Measurements from ENCODE around the gene TFEC. TPM values are rescaled to one million over a fixed set of nuclear protein-coding genes. Genes with fewer than 3 reads are reported as not detected.

Gene TFEC
- total RNA-seq, 1 experiment from 2014 or later, result not detected

- no peak overlapping the region for H3K18ac ChIP-seq (ENCODE audit: insufficient read length, low read depth, low read length)
- H2BK15ac ChIP-seq (ENCODE audit: low read depth, low read length), result no peak overlapping the region
- no peak overlapping the region for H3T11ph ChIP-seq (ENCODE audit: low read length)
- no peaks in the 10 kb centered on the region for H3K23me2 ChIP-seq (ENCODE audit: insufficient read length, low read depth, low read length, poor library complexity, severe bottlenecking)
- no peak overlapping the region for H3K4ac ChIP-seq (ENCODE audit: low read depth, low read length)
- no peak overlapping the region for H4K8ac ChIP-seq (replicated peaks; ENCODE audit: insufficient read length, low read depth, low read length)
- H2AK5ac ChIP-seq (ENCODE audit: insufficient read length, low read length), result no peak overlapping the region
- no peaks in the 10 kb centered on the region for H3K9me3 ChIP-seq (ENCODE audit: control insufficient read depth, low read depth, low read length)
- Mint-ChIP-seq H3K27me3 (ENCODE audit: low read depth) (no peaks in the 10 kb centered on the region), H3K27ac (no peak overlapping the region), H3K9me3 (no peaks in the 10 kb centered on the region), H3K36me3 (ENCODE audit: insufficient read depth in 1 of 3, low read depth in 3 of 3) (no peaks in the 10 kb centered on the region), H3K4me3 (no peak overlapping the region), H3K4me1 (no peaks in the 10 kb centered on the region)
- TF ChIP-seq, protein P1, sequence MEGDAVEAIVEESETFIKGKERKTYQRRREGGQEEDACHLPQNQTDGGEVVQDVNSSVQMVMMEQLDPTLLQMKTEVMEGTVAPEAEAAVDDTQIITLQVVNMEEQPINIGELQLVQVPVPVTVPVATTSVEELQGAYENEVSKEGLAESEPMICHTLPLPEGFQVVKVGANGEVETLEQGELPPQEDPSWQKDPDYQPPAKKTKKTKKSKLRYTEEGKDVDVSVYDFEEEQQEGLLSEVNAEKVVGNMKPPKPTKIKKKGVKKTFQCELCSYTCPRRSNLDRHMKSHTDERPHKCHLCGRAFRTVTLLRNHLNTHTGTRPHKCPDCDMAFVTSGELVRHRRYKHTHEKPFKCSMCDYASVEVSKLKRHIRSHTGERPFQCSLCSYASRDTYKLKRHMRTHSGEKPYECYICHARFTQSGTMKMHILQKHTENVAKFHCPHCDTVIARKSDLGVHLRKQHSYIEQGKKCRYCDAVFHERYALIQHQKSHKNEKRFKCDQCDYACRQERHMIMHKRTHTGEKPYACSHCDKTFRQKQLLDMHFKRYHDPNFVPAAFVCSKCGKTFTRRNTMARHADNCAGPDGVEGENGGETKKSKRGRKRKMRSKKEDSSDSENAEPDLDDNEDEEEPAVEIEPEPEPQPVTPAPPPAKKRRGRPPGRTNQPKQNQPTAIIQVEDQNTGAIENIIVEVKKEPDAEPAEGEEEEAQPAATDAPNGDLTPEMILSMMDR (conservative IDR thresholded peaks at IDR 0.05), result no peak
- no peak overlapping the region for H3K27ac ChIP-seq (ENCODE audit: insufficient read length, low read depth, low read length)
- no peaks in the 10 kb centered on the region for H3K27me3 ChIP-seq (ENCODE audit: insufficient read depth, low read length)
- no peaks in the 10 kb centered on the region for H4K20me1 ChIP-seq (ENCODE audit: control insufficient read depth, insufficient read depth, insufficient read length)
- H3K4me1 ChIP-seq (ENCODE audit: insufficient read depth, low read length), result no peaks in the 10 kb centered on the region
- no peak overlapping the region for H3K23ac ChIP-seq (ENCODE audit: insufficient read length, low read depth, low read length)
- no peak overlapping the region for H4K5ac ChIP-seq (ENCODE audit: insufficient read length, low read depth, low read length)
- DNase-seq, result no peak
- H2BK120ac ChIP-seq (ENCODE audit: low read depth, low read length, poor library complexity, severe bottlenecking), result no peak overlapping the region
- H2BK20ac ChIP-seq (ENCODE audit: low read depth, low read length, poor library complexity, severe bottlenecking), result no peak overlapping the region
- no peak overlapping the region for H3K4me2 ChIP-seq (ENCODE audit: insufficient read depth, insufficient read length, low read length)
- no peak overlapping the region for H2AFZ ChIP-seq (ENCODE audit: low read length)
- no peak overlapping the region for H3K14ac ChIP-seq (ENCODE audit: insufficient read depth, low read length)
- H2BK5ac ChIP-seq (ENCODE audit: insufficient read length, low read length), result no peak overlapping the region
- H3K79me1 ChIP-seq (ENCODE audit: insufficient read depth, low read depth, low read length, poor library complexity, severe bottlenecking), result no peaks in the 10 kb centered on the region
- no CpG with 5 or more reads among the region's 3 CpGs for WGBS (ENCODE audit: extremely low coverage, insufficient read length, low lambda C conversion rate)
- no peaks in the 10 kb centered on the region for H3K79me2 ChIP-seq (ENCODE audit: insufficient read depth, low read length)
- no peak overlapping the region for H3K9ac ChIP-seq (ENCODE audit: extremely low read depth, insufficient read length, low read length)
- H3K56ac ChIP-seq (ENCODE audit: insufficient read length, low read depth, low read length), result no peak overlapping the region
- no peak overlapping the region for H4K91ac ChIP-seq (ENCODE audit: insufficient read length, low read depth, low read length)
- H2BK12ac ChIP-seq (ENCODE audit: insufficient read length, low read depth, low read length), result no peak overlapping the region
These were observed 90.0 kb downstream of the TFEC start for GRCh38 chr7:115940460-115941060.

Data from H9 (cell line).